ENCODE results near the gene BMI1.

BMI1 gene

DNA sequence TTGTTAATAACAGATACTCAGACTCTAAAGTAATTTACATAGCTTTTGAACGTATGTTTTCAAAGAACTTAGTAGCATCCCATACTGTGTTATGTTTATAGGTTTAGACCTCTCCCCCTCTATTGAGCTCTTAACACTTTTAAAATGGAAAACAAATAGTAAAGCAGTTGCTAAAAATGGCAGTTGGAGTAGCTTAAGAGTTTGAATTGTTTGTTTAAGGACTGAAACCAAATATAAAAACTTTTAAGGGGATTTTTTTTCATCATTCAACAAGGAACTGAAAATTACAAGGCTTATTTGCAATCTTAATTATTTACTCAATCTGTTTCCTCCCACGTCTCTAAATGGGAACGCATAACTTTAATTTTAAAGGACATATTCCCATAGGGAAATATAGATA lies 22.8 kb downstream of the BMI1 start:
- Histone ChIP-seq H3K27me3 (ENCODE audit: low read length) (no peaks in the 10 kb centered on the region), H4K20me1 (ENCODE audit: low read depth, low read length) (no peaks in the 10 kb centered on the region), H3K9ac (ENCODE audit: low read length) (no peak overlapping the region), H3K79me2 (ENCODE audit: insufficient read depth, low read length) (no peaks in the 10 kb centered on the region), H3K9me2 (replicated peaks; ENCODE audit: insufficient read depth, low read length) (no peaks in the 10 kb centered on the region), H3K4me3 (ENCODE audit: insufficient read depth, low read length, poor library complexity, severe bottlenecking) (no peak overlapping the region), H3K9me3 (ENCODE audit: insufficient read depth, low read length) (no peaks in the 10 kb centered on the region), H3K4me2 (ENCODE audit: low read depth, low read length, poor library complexity, severe bottlenecking) (no peak overlapping the region), H2AFZ (ENCODE audit: low read depth, low read length, severe bottlenecking) (no peak overlapping the region), H3F3A (ENCODE audit: insufficient read depth) (peaks cover 3% of the 10 kb centered on the region; the same call in 1 of the 2 replicates), H3K27ac (ENCODE audit: low read depth, low read length) (no peak overlapping the region), H3K36me3 (ENCODE audit: low read length) (no peaks in the 10 kb centered on the region)
- TF ChIP-seq EZH2phosphoT487 (conservative IDR thresholded peaks at IDR 0.05; ENCODE audit: low read length) = no peak
- TF ChIP-seq, protein P1, sequence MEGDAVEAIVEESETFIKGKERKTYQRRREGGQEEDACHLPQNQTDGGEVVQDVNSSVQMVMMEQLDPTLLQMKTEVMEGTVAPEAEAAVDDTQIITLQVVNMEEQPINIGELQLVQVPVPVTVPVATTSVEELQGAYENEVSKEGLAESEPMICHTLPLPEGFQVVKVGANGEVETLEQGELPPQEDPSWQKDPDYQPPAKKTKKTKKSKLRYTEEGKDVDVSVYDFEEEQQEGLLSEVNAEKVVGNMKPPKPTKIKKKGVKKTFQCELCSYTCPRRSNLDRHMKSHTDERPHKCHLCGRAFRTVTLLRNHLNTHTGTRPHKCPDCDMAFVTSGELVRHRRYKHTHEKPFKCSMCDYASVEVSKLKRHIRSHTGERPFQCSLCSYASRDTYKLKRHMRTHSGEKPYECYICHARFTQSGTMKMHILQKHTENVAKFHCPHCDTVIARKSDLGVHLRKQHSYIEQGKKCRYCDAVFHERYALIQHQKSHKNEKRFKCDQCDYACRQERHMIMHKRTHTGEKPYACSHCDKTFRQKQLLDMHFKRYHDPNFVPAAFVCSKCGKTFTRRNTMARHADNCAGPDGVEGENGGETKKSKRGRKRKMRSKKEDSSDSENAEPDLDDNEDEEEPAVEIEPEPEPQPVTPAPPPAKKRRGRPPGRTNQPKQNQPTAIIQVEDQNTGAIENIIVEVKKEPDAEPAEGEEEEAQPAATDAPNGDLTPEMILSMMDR (IDR thresholded peaks at IDR 0.05; ENCODE audit: insufficient read depth, low read length, poor library complexity, severe bottlenecking) = no peak

DNA sequence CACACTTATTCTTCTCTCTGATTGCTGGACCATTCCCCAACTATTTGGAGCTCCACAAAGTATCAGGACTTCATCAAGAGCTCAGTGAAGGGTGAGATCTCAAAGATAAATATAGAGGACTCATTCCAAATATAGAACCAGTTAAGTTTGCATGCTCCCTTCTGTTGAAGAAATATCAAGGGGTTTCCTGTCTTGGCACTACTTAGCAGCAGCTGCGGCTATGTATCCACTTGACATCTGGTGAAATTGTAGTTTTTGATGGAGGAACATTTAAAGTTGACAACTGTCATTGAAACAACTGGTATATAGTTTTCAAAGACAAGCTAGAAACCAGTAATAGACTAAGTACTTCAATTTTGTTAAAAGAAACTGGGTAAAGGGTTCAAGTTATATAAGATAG lies 23.4 kb downstream of the BMI1 start:
- no peak overlapping the region for H2AFZ ChIP-seq (ENCODE audit: low read depth, low read length, severe bottlenecking)
- no peak overlapping the region for H3K9ac ChIP-seq (ENCODE audit: low read length)
- H3K9me2 ChIP-seq (replicated peaks; ENCODE audit: insufficient read depth, low read length) = no peaks in the 10 kb centered on the region
- peaks cover 3% of the 10 kb centered on the region; the same call in 1 of the 2 replicates for H3F3A ChIP-seq (ENCODE audit: insufficient read depth)
- no peaks in the 10 kb centered on the region for H3K9me3 ChIP-seq (ENCODE audit: insufficient read depth, low read length)
- no peak overlapping the region for H3K4me3 ChIP-seq (ENCODE audit: insufficient read depth, low read length, poor library complexity, severe bottlenecking)
- no peaks in the 10 kb centered on the region for H4K20me1 ChIP-seq (ENCODE audit: low read depth, low read length)
- no peaks in the 10 kb centered on the region for H3K79me2 ChIP-seq (ENCODE audit: insufficient read depth, low read length)
- H3K27ac ChIP-seq (ENCODE audit: low read depth, low read length) = no peak overlapping the region
- H3K36me3 ChIP-seq (ENCODE audit: low read length) = no peaks in the 10 kb centered on the region
- no peaks in the 10 kb centered on the region for H3K27me3 ChIP-seq (ENCODE audit: low read length)
- no peak for TF ChIP-seq EZH2phosphoT487 (conservative IDR thresholded peaks at IDR 0.05; ENCODE audit: low read length)
- TF ChIP-seq, protein P1 (IDR thresholded peaks at IDR 0.05; ENCODE audit: insufficient read depth, low read length, poor library complexity, severe bottlenecking) = no peak
- no peak overlapping the region for H3K4me2 ChIP-seq (ENCODE audit: low read depth, low read length, poor library complexity, severe bottlenecking)

DNA sequence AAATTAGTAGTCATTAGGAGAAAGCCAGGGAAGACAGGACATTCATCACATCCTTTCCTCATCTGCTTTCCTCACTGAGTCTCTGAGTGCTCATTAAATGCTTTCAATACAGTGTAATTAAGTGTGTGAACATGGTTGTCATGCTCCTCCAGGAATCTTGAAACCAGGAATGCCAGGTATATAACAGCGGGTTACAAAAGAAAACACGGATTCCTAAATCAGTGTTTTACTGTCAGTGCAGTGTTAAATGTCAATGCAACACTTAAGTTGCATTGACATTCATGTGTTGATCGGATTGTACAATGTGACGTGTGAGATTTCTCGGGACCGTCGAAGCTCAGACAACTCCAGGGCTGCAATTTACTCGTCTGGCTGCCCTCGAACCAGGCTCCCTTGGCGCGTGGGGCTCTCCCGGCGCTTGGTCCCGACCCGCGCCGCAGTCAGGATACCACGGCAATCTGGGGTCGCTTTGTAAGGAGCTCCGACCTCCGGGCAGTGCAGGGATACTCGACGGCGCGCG lies 23.9 kb downstream of the BMI1 start:
- H3K27ac ChIP-seq (ENCODE audit: low read depth, low read length) = no peak overlapping the region
- H3K9me2 ChIP-seq (replicated peaks; ENCODE audit: insufficient read depth, low read length) = no peaks in the 10 kb centered on the region
- no peaks in the 10 kb centered on the region for H3K79me2 ChIP-seq (ENCODE audit: insufficient read depth, low read length)
- H3K9me3 ChIP-seq (ENCODE audit: insufficient read depth, low read length) = no peaks in the 10 kb centered on the region
- H3K36me3 ChIP-seq (ENCODE audit: low read length) = no peaks in the 10 kb centered on the region
- no peak overlapping the region for H3K4me2 ChIP-seq (ENCODE audit: low read depth, low read length, poor library complexity, severe bottlenecking)
- no peak overlapping the region for H3K9ac ChIP-seq (ENCODE audit: low read length)
- no peaks in the 10 kb centered on the region for H3K27me3 ChIP-seq (ENCODE audit: low read length)
- peaks cover 3% of the 10 kb centered on the region; the same call in 1 of the 2 replicates for H3F3A ChIP-seq (ENCODE audit: insufficient read depth)
- TF ChIP-seq, protein P1 (IDR thresholded peaks at IDR 0.05; ENCODE audit: insufficient read depth, low read length, poor library complexity, severe bottlenecking) = no peak
- TF ChIP-seq EZH2phosphoT487 (conservative IDR thresholded peaks at IDR 0.05; ENCODE audit: low read length) = no peak
- H2AFZ ChIP-seq (ENCODE audit: low read depth, low read length, severe bottlenecking) = no peak overlapping the region
- H3K4me3 ChIP-seq (ENCODE audit: insufficient read depth, low read length, poor library complexity, severe bottlenecking) = no peak overlapping the region
- no peaks in the 10 kb centered on the region for H4K20me1 ChIP-seq (ENCODE audit: low read depth, low read length)
